NCI-H460 (cell line): ENCODE measurements around the gene ZNF296. TPM values are rescaled to one million over a fixed set of nuclear protein-coding genes. Genes with fewer than 3 reads are reported as not detected.

Source experiments
- DNase-seq: peaks from one replicate; pipeline ENCODE4 v3.0.0-alpha.2; 2016; ENCODE audit warnings: low read depth; ENCODE audit errors: extremely low read depth
- total RNA-seq: library from RNA; depleted of rRNA; stranded (reverse); fragments of >200 nt; shearing (Covaris generic); gene quantifications from 2 replicates; pipeline ENCODE4 v1.2.3, GENCODE V29; 2014

The ZNF296 gene
- total RNA-seq, 1 experiment from 2014 or later: 0.27 TPM

DNA sequence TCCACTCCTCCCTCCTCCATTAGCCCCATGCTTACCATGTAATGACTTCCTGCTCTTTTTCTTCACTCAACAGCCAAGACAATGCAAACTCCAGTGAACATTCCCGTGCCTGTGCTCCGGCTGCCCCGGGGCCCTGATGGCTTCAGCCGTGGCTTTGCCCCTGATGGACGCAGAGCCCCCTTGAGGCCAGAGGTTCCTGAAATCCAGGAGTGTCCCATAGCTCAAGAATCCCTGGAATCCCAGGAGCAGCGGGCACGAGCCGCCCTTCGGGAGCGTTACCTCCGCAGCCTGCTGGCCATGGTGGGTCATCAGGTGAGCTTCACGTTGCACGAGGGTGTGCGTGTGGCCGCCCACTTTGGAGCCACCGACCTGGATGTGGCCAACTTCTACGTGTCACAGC is 13.8 kb upstream of the ZNF296 start:
- DNase-seq: no peak

DNA sequence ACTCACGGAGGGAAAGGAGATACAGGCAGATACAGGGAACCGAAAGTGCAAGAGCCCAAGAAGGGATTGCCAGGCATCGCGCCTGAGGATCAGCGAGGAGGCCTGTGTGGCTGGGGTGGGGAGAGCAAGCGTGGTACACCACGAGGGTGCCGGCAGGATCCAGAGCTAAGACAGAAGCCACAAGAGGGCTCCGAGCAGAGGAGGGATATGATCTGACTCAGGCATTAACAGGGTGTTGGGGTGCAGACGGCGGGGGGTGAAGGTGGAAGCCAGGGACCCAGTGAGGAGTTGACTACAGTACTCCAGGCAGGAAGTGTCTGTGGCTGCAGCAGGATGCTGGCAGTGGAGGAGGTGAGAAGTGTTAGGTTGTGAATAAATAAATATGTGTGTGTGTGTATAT is 11.3 kb upstream of the ZNF296 start:
- DNase-seq: no peak

- no peak for DNase-seq
Measured at GRCh38 chr19:45086480-45086879, 10.2 kb upstream of the ZNF296 start.

DNA sequence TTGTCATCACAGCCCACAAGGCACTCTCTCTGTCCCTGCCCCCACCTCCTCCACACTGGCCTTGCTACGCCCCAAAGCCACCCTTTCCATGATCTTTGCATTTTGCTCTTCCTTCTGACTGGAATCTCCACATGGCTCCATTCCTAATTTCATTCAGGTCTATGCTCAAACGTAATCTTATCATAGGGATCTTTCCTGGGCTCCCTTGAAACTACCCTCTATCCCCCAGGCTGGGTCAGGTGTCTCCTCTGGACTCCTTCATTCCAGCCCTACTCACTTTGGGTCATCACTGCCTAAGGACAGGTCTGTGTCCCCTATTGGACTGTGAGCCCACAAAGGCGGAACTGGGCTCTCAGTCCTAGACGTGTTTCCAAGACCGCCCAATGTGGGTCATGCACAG is 5.9 kb upstream of the ZNF296 start:
- no peak for DNase-seq

GRCh38 chr19:45079911-45080370 is 3.7 kb upstream of the ZNF296 start:
- no peak for DNase-seq

DNA sequence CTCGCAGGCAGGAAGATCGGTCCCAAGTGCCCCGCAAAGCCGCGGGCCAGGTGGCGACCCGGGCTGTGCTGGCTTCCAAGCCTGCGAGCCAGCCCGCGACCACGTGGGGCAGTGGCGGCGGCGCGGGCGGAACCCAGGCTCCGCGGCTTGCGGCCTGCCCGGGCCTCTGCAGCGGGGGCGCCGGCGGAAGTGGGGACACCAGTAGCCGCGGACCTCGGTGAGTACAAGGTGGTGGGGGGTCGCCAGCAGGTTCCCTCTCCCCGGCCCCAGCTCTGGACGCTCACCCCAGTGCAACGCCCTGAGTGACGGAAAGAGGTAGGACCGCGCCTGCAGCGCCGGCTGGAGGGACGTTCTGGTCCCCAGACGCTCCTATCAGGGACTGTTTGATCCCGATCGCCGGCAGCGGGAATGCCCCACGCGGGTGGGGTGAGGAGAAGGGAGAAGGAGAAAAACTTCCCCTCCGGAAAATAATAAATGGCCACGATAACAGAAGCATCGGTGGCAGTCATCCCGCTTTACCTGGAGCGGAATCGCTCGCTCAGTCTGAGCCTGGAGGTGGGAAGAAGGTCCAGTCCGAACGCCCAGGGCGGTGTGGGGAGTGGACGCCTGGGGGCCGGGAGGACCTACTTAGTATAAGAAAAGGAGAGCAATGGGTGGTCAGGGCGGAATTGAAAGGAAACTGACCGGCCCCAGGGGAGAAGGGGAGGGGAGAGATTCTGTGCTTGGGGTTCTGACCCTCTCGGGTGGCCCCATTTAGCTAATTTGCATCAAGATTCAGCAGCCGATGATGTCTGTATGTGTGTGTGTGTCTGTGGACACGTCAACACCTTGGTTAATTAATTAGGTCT is 3.0 kb upstream of the ZNF296 start, which contains the start of gene GEMIN7:
Gene GEMIN7 (plus strand): TSS at position 198 of the 848 bp plus-strand sequence. CDS start 10,855 bp downstream, outside the sequence.
- DNase-seq: peak; percentile 44

DNA sequence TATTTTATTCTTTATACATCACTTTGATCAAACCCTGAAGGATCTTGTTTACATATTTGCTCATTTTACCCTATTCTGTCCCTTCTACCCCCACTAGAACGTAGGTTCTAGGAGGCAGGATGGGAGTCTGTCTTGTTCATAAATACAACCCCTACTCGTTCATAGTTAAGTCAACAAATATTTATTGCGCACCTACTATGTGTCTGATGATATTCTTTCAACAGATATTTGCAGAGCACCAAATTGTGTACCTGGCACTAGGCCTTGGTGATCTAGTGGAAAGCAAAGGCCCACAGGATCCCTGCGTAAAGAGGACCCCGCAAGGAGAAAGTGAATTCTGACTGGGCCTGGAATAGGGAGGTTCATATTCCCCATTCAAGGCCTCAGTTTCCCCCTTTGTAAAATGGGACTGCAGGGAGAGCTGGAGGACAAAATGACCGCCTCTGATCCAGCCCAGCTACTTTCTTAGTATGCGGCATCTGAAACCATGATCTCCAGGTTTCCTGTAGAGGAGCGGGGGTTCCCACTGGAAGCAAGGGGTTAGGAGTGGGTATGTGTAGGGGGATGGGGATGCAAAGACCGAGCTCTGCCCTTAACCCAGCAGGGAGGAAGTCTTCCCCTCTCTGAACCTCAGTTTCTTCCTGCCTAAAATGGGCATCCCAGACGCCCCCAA is 2.2 kb upstream of the ZNF296 start:
- no peak for DNase-seq

DNA sequence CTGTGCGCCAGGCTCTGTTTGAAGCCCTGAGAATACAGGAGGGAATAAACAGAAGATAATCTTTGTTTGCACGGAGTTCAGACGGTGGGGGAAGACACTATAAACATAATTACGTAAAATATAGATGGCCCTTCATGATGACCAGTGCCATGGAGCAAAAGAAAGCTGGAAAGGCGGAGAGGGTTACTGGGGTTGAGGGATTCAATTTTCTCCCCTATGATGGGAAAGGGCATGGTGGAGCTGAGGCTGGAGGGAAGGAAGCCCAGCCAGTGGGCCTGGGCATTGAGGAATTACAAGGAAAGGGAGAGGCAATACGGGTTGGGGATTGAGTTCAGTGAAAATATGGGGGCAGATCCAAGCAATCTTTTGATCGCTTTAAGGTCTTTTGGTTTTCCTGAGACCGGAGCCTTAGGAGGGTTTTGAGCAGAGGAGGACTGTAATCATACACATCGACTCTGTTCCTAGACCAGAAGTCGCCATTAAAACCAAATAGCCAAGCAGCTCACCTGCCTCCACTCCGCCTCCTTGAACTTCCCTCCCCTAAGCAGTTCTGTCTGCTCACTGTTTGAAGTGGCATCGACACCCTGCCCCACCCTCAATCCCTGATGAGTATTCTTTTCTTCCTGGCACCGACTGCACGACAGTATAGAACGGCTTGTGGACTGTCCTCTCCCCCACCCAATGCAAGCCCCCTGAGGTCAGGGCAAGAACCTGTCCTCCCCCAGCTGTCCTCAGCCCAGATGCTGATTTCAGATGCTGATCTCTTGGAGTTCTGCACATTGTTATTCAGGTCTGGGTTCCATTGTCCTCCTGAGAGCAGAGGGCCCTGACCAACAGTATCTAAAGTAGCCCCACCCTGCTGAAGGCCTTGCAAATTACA is 813 bp upstream of the ZNF296 start:
- no peak for DNase-seq

DNA sequence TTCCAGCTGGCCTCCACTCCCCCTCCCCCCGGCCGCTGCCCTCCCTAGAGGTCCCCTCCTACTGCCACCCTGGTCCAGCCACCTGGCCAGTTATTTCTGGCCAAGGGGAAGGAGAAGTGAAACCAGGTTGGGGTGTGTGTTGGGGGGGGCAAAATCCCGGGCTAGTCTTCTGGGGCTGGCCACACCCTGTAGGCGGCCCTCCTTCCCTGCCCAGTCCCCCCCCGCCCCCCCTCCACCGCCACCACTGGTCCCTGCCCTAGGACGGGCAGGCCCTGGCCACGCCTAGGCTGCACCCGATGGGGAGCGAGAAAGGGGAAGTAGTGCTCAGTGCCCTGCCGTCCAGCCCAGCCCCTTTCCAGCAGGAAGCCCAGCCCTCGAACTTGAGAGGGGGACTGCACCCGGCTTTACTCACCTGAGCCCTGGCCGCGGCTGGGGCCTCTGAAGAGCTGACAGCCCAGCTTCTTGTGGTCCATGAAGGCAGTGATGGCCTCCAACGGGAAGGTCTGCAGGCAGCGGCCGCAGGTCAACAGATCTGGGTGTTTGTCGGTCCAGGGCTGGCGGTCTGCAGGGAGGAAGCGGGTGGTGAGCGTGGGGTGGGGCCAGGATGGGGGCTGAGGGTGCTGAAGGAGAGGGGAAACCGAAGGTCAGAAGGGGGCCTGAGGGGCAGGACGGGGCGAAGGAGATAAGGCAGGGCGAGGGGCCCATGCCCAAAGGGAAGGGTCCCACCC is 813 bp downstream of the ZNF296 start:
- no peak for DNase-seq

GRCh38 chr19:45074744-45075300 is 1.5 kb downstream of the ZNF296 start:
- DNase-seq: no peak

DNA sequence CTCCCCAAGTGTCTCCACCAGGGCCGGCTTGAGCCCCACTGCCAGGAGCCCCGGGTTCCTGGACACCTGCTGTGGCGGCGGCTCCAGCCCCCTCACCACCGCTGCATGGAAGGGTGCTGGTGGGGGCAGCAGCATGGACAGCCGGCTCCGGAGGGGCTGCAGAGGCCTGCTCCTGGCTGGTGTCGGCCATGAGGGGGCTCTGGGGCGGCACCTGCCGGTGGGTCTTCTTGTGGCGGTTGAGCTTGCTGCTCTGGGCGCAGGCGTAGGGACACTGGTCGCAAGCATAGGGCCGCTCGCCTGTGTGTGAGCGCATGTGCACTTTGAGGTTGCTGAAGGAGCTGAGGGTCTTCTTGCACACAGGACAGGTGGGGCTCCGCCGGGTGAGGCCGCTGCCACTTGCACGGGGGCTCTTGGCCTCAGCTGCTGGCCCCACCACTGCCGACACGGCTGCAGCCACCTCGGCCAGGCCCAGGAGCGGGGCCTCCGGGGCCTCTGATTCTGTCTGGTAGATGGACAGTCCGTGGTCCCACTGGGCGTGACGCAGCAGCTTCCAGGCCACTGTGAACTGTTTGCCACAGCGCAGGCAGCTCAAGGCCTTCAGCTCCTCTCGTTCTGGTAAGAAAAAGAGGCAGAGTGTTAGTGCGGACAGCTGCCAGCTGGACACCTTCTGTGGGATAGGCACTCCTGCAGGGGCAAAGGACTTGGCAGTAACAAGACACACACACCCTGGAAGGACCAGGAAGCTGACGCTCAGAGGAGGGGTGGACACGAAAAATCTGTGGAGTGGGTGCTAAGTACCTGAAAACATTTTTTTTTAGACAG is 4.1 kb downstream of the ZNF296 start:
- no peak for DNase-seq

- no peak for DNase-seq
Measured at GRCh38 chr19:45071545-45071938, 4.7 kb downstream of the ZNF296 start.

- DNase-seq: no peak
Measured at GRCh38 chr19:45070861-45071544, 5.3 kb downstream of the ZNF296 start.

GRCh38 chr19:45070214-45070613 is 6.1 kb downstream of the ZNF296 start:
- DNase-seq: no peak

- no peak for DNase-seq
Measured at GRCh38 chr19:45069056-45069455, 7.2 kb downstream of the ZNF296 start.

GRCh38 chr19:45068041-45068440 is 8.2 kb downstream of the ZNF296 start:
- DNase-seq: no peak

GRCh38 chr19:45066921-45067661 is 9.2 kb downstream of the ZNF296 start:
- DNase-seq: no peak
